Measurements from ENCODE around the gene EXOSC5.

GRCh38 chr19:41373993-41374392 is 23.2 kb downstream of the EXOSC5 start:
- TF ChIP-seq, protein P1, sequence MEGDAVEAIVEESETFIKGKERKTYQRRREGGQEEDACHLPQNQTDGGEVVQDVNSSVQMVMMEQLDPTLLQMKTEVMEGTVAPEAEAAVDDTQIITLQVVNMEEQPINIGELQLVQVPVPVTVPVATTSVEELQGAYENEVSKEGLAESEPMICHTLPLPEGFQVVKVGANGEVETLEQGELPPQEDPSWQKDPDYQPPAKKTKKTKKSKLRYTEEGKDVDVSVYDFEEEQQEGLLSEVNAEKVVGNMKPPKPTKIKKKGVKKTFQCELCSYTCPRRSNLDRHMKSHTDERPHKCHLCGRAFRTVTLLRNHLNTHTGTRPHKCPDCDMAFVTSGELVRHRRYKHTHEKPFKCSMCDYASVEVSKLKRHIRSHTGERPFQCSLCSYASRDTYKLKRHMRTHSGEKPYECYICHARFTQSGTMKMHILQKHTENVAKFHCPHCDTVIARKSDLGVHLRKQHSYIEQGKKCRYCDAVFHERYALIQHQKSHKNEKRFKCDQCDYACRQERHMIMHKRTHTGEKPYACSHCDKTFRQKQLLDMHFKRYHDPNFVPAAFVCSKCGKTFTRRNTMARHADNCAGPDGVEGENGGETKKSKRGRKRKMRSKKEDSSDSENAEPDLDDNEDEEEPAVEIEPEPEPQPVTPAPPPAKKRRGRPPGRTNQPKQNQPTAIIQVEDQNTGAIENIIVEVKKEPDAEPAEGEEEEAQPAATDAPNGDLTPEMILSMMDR (IDR thresholded peaks at IDR 0.05; ENCODE audit: poor library complexity), result no peak
- TF ChIP-seq EZH2 (IDR thresholded peaks at IDR 0.05; ENCODE audit: borderline replicate concordance) (no peak), EZH2phosphoT487 (IDR thresholded peaks at IDR 0.05; ENCODE audit: low read depth, severe bottlenecking, unreplicated experiment) (no peak)
